Parathyroid adenoma (tissue), 2 donors: ENCODE results near the gene HOXB7.

Experiments used
- H2AFZ ChIP-seq: fragments of 300-600 bp; sonication (generic); one replicate; pipeline ENCODE4 v1.7.0; 2017; ENCODE audit warnings: antibody characterized with exemption, mild to moderate bottlenecking
- H3K27ac ChIP-seq: fragments of 300-600 bp; sonication (generic); one replicate; pipeline ENCODE4 v1.7.0; 2017
- H3K27me3 ChIP-seq: fragments of 300-600 bp; sonication (generic); one replicate; pipeline ENCODE4 v1.7.0; 2017; ENCODE audit warnings: low read length; ENCODE audit not compliant: control insufficient read depth, insufficient read depth
- H3K36me3 ChIP-seq: fragments of 300-600 bp; sonication (generic); one replicate; pipeline ENCODE4 v1.7.0; 2017; ENCODE audit warnings: low read length; ENCODE audit not compliant: control insufficient read depth, insufficient read depth
- H3K4me1 ChIP-seq: fragments of 300-600 bp; sonication (generic); one replicate; pipeline ENCODE4 v1.7.0; 2017; ENCODE audit warnings: control low read depth
- H3K4me2 ChIP-seq: fragments of 300-600 bp; sonication (generic); one replicate; pipeline ENCODE4 v1.7.0; 2017; ENCODE audit warnings: low read length
- H3K4me3 ChIP-seq: fragments of 300-600 bp; sonication (generic); one replicate; pipeline ENCODE4 v1.7.0; 2017; ENCODE audit warnings: low read depth, low read length
- H3K79me2 ChIP-seq: fragments of 300-600 bp; sonication (generic); one replicate; pipeline ENCODE4 v1.7.0; 2017; ENCODE audit warnings: control low read depth
- H3K9ac ChIP-seq: fragments of 300-600 bp; sonication (generic); one replicate; pipeline ENCODE4 v1.7.0; 2017; ENCODE audit warnings: mild to moderate bottlenecking
- H3K9me3 ChIP-seq: fragments of 300-600 bp; sonication (generic); one replicate; pipeline ENCODE4 v1.7.0; 2017; ENCODE audit warnings: low read length; ENCODE audit not compliant: control insufficient read depth
- CTCF ChIP-seq: fragments of 300-600 bp; sonication (generic); IDR thresholded peaks from one replicate; pipeline ENCODE4 v1.7.0; 2017; ENCODE audit warnings: antibody characterized with exemption, mild to moderate bottlenecking
- donor health status: primary hyperparathyroidism.

HOXB7 gene

GRCh38 chr17:48569674-48570324 lies 41.0 kb downstream of the HOXB7 start:
- H3K4me2 ChIP-seq = no peak overlapping the region
- H2AFZ ChIP-seq = no peak overlapping the region
- no peaks in the 10 kb centered on the region for H3K4me1 ChIP-seq
- no peak overlapping the region for H3K4me3 ChIP-seq
- no peaks in the 10 kb centered on the region for H3K79me2 ChIP-seq
- no peak overlapping the region for H3K9ac ChIP-seq
- no peak overlapping the region for H3K27ac ChIP-seq
- H3K27me3 ChIP-seq = no peaks in the 10 kb centered on the region
- no peaks in the 10 kb centered on the region for H3K36me3 ChIP-seq
- no peak for TF ChIP-seq CTCF
- no peaks in the 10 kb centered on the region for H3K9me3 ChIP-seq

GRCh38 chr17:48569240-48569582 lies 41.6 kb downstream of the HOXB7 start:
- Histone ChIP-seq H3K4me2 (no peak overlapping the region), H3K4me1 (no peaks in the 10 kb centered on the region), H3K27ac (no peak overlapping the region), H3K27me3 (no peaks in the 10 kb centered on the region), H3K9me3 (no peaks in the 10 kb centered on the region), H3K36me3 (no peaks in the 10 kb centered on the region), H2AFZ (no peak overlapping the region), H3K79me2 (no peaks in the 10 kb centered on the region), H3K9ac (no peak overlapping the region), H3K4me3 (no peak overlapping the region)
- TF ChIP-seq CTCF = no peak

GRCh38 chr17:48568499-48569239 lies 42.1 kb downstream of the HOXB7 start:
- H3K4me3 ChIP-seq = no peak overlapping the region
- no peaks in the 10 kb centered on the region for H3K79me2 ChIP-seq
- H3K36me3 ChIP-seq = no peaks in the 10 kb centered on the region
- no peak for TF ChIP-seq CTCF
- no peaks in the 10 kb centered on the region for H3K4me1 ChIP-seq
- no peaks in the 10 kb centered on the region for H3K9me3 ChIP-seq
- H3K27me3 ChIP-seq = no peaks in the 10 kb centered on the region
- no peak overlapping the region for H3K27ac ChIP-seq
- H3K9ac ChIP-seq = no peak overlapping the region
- H2AFZ ChIP-seq = no peak overlapping the region
- no peak overlapping the region for H3K4me2 ChIP-seq

- no peaks in the 10 kb centered on the region for H3K79me2 ChIP-seq
- H3K27ac ChIP-seq = no peak overlapping the region
- H2AFZ ChIP-seq = no peak overlapping the region
- H3K4me1 ChIP-seq = no peaks in the 10 kb centered on the region
- H3K4me2 ChIP-seq = no peak overlapping the region
- peak overlapping the region; percentile 3 for H3K4me3 ChIP-seq
- no peaks in the 10 kb centered on the region for H3K27me3 ChIP-seq
- H3K36me3 ChIP-seq = no peaks in the 10 kb centered on the region
- no peak for TF ChIP-seq CTCF
- H3K9me3 ChIP-seq = no peaks in the 10 kb centered on the region
- H3K9ac ChIP-seq = no peak overlapping the region
Measured at GRCh38 chr17:48567646-48568354, 43.0 kb downstream of the HOXB7 start.
